Muscle of leg (tissue), 11 donors: ENCODE data around the gene TMEM253. TPM values are rescaled to one million over a fixed set of nuclear protein-coding genes. Genes with fewer than 3 reads are reported as not detected.

Source experiments
- DNase-seq: peaks from one replicate; pipeline ENCODE4 v3.0.0; 2013
- H3K27ac ChIP-seq: one replicate; pipeline ENCODE4 v1.5.1; 2013; ENCODE audit warnings: mild to moderate bottlenecking, low read length, control low read depth
- H3K27me3 ChIP-seq: one replicate; pipeline ENCODE4 v1.6.1; 2013; ENCODE audit warnings: low read length; ENCODE audit not compliant: control insufficient read depth, insufficient read depth
- H3K36me3 ChIP-seq: one replicate; pipeline ENCODE4 v1.6.1; 2013; ENCODE audit warnings: low read length; ENCODE audit not compliant: control insufficient read depth, insufficient read depth
- H3K4me1 ChIP-seq: one replicate; pipeline ENCODE4 v1.6.1; 2013; ENCODE audit warnings: low read length; ENCODE audit not compliant: control insufficient read depth, insufficient read depth
- H3K4me3 ChIP-seq: one replicate; pipeline ENCODE4 v1.5.1; 2013; ENCODE audit warnings: low read length, control low read depth
- H3K9me3 ChIP-seq: replicated peaks from 2 replicates; pipeline ENCODE4 v1.6.1; 2013; ENCODE audit warnings: low read depth, low read length; ENCODE audit not compliant: control insufficient read depth
- WGBS: methylation state at CpG from one replicate; pipeline ENCODE4 v1.1.5; 2013; ENCODE audit warnings: missing lambda C conversion rate; ENCODE audit not compliant: insufficient coverage; 5-methylcytosine and 5-hydroxymethylcytosine counted together
- polyA plus RNA-seq, 8 donors: library from polyadenylated mRNA; unstranded; fragments of 120-200 nt; gene quantifications; one replicate each; pipeline versions ENCODE4 v1.2.1 to v1.2.3, GENCODE V29; 2013; ENCODE audit warnings: inconsistent platforms in 1 of 8, low replicate concordance in 1 of 8; ENCODE audit not compliant: insufficient read length in 8 of 8, insufficient read depth in 1 of 8
- total RNA-seq: library from RNA; stranded (reverse); fragments of 120-200 nt; gene quantifications from one replicate; pipeline ENCODE4 v1.2.4, GENCODE V29; 2013

The TMEM253 gene
- total and polyA plus RNA-seq, 9 donors: 0.29 to 1.4 (median 0.65) TPM

DNA sequence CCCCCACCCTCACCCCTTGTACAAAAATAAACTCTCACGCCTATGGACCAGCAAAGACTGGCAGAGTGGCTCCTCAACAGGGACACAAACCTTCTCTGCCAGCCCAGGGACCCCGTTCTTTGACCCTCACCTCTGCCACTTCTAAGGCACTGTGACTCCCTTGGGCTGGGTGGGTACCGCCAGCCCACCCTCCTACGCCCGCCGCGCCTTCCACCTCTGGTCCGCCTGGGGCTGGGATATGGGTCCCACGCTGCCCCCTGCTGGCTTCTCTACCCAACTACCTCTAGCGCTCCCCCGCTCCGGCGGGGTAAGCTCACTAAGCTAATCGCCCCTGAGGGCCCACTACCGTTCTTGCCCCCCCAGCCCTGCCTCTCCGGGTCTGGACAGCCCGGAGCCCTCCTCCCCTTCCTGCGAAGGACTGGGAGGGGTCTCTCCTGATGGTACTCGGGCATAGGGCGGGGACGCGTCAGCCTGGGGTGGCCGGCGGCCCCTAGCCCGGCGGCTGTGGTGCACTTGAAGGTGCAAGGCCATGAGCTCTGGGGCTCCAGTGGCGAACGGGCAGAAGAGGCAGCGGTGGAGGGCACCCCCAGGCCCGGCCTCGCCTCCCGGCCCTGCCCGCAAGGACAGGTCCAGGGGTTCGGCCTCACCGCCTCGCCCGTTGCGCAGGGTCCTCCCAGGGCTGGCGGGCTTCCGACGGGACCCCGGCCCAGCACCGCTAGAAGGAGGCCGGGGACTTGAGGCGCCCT lies 10.5 kb upstream of the TMEM253 start:
- DNase-seq: no peak
- Histone ChIP-seq H3K9me3 (no peaks in the 10 kb centered on the region), H3K27ac (no peak overlapping the region), H3K36me3 (peaks cover 66% of the 10 kb centered on the region), H3K27me3 (no peaks in the 10 kb centered on the region), H3K4me3 (no peak overlapping the region), H3K4me1 (peaks cover 24% of the 10 kb centered on the region)
- WGBS: 83% methylated on average over 39 of the region's 45 CpGs

DNA sequence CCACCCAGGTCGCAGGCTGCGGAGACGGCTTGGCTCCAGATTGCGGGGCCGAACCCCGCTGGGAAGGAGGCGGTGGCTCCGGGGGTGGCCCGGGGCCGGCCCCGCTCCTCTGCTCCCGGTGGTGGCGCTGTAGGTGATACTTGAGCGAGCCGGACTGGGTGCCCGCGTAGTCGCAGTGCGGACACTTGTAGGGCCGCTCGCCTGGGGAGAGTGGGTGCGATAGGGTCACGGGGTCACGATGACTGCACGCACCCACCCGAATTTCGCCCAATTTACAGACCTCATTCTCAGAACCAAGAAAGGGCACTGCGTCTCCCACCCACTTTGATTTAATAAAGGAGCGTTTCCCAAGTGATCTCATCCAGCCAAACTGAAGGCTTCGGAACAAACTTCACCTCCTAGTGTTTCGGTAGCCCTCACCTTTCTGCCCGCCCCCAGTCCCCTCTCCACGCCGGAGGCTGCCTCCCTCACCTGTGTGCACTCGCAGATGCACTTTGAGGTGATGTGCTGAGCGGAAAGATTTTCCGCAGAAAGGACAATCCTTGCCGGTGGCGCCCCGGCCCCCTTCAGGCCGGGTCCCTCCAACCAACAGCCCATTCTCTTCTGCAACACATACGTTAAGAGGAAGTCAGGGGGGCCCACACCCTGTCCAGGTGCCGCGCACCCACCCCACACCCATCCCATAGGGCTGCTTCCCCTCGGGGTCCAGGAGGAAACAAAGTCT lies 9.8 kb upstream of the TMEM253 start:
- no peaks in the 10 kb centered on the region for H3K9me3 ChIP-seq
- H3K27ac ChIP-seq: no peak overlapping the region
- peaks cover 26% of the 10 kb centered on the region for H3K4me1 ChIP-seq
- peaks cover 60% of the 10 kb centered on the region for H3K36me3 ChIP-seq
- WGBS: 91% methylated on average over 35 of the region's 45 CpGs
- no peaks in the 10 kb centered on the region for H3K27me3 ChIP-seq
- no peak for DNase-seq
- H3K4me3 ChIP-seq: no peak overlapping the region

DNA sequence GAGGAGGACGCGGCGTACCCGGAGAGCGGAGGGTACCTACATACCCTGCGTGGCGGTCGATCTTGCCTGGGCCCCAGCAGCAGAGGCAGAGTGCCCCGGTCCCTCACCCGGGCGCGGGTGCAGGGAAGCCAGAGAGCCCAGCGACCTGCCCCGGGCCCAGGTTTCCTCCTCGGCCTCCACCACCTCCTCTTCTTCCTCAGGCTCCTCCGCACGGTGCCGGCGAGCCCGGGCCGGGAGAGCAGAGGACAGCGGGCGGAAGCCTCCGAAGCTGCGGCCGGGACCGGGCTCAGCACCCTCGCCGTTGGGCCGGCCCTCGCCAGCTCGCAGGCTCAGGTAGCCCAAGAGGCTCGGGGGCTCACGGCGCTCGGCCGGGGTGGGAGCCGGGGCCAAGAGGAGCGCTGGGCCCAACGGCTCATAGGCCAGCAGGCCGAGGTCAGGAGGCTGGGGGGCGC lies 9.0 kb upstream of the TMEM253 start:
- Histone ChIP-seq H3K27me3 (no peaks in the 10 kb centered on the region), H3K9me3 (no peaks in the 10 kb centered on the region), H3K4me1 (peaks cover 31% of the 10 kb centered on the region), H3K36me3 (peaks cover 54% of the 10 kb centered on the region), H3K27ac (no peak overlapping the region), H3K4me3 (no peak overlapping the region)
- 88% methylated on average over 35 of the region's 42 CpGs for WGBS
- no peak for DNase-seq

DNA sequence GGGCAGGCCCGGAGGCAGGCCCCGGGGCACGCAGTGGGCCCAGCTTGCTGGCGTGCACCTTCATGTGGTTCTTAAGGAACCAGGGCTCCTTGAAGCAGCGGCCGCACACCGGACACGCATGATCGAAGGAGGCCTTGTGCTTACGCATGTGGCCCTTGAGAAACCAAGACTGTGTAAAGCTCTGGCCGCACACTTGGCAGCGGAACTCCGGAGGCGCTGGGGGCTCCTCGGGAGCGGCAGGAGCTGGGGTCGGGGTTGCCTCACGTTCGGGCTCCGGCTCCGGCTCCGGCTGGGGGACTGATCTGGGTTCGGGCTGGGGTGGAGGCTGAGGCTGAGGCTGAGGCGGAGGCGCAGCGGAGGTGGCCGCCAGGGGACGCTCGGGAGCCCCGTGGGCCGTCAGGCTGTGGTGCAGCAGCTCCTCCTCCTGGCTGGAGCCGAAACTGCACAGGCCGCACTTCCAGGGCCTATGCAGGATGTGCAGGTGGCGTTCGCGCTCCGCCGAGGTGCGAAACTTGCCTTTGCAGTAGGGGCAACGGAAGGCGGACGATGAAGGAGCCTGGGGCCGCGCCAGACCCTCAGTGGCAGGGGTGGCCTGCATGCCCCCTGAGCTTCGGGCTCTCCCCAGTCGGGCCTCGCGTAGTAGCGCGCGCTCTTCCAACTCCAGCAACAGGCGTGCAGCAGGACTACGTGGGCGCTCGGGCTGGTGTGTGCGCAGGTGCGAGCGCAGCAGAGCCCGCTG lies 8.4 kb upstream of the TMEM253 start:
- Histone ChIP-seq H3K4me1 (peaks cover 33% of the 10 kb centered on the region), H3K27me3 (no peaks in the 10 kb centered on the region), H3K36me3 (peaks cover 48% of the 10 kb centered on the region), H3K9me3 (no peaks in the 10 kb centered on the region), H3K4me3 (no peak overlapping the region), H3K27ac (no peak overlapping the region)
- peak; percentile 77 for DNase-seq
- 37% methylated on average over 58 of the region's 59 CpGs for WGBS

DNA sequence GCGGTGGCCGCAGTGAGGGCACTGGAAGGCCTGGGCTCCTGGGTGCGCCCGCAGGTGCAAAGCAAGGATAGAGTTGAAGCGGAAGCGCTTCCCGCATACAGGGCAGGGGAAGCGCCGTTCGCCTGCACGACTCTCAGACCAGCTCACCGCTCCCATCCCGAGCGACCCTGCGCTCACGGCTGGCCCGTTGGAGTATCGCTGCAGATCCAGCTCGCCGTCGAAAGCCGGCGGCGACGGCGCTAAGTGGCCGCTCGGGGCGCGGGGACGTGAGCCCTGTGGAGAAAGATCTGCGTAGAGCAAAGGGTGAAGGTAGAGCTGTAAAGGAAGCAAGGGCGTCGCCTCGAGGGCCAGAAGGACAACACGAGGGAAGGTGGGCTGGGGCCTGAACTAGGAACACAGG lies 7.8 kb upstream of the TMEM253 start:
- H3K4me1 ChIP-seq: peaks cover 34% of the 10 kb centered on the region
- 64% methylated on average over 36 of the region's 36 CpGs for WGBS
- no peak overlapping the region for H3K4me3 ChIP-seq
- H3K27me3 ChIP-seq: no peaks in the 10 kb centered on the region
- peaks cover 42% of the 10 kb centered on the region for H3K36me3 ChIP-seq
- DNase-seq: no peak
- no peak overlapping the region for H3K27ac ChIP-seq
- H3K9me3 ChIP-seq: no peaks in the 10 kb centered on the region

DNA sequence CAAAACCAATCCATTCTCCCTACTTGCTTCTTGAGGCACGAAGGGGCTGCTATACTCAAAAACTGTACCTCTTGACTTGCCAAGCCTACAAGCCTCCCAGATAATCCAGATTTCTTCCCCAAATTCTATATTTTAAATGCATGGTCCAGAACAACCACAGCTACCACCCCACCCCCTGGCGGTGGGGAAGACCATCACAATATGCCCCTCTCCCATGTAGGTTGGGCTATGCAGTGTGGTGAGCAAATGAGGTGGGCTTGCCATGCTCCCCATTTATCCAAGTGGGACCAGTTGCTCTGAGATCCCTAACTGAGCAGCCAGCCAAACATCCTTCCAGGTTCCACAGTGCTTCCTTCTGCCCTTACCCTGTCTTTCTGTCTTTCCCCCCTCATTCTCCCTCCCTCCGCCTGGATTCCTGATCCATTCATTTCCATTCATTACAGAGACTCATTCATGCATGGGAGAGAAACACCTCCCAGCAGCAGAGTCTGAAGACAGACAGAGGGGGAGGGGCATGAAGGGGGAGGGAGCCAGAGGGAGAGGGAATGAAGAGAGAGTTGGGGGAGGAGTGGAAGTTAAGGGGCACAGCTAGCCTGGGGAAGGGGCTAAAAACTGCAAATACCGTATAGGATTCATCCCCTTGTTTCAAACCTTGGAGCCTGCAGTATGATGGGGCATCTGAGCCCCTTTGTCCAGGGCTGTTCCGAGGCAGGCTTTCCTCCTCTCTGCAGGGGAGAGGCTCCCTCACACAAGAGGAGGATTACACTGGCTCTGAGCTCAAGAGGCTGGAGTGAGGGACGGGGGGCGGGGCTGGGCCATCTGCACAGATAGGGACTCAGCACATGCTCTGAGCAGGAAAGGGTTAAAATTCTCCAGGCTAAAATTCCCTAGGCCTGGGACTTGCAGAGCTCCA lies 6.8 kb upstream of the TMEM253 start:
- Histone ChIP-seq H3K27ac (peak overlapping the region; percentile 29), H3K36me3 (peaks cover 32% of the 10 kb centered on the region), H3K4me3 (no peak overlapping the region), H3K4me1 (peaks cover 35% of the 10 kb centered on the region), H3K9me3 (no peaks in the 10 kb centered on the region), H3K27me3 (no peaks in the 10 kb centered on the region)
- WGBS: 50% methylated on average over 1 of the region's 7 CpGs
- peak; percentile 66 for DNase-seq

DNA sequence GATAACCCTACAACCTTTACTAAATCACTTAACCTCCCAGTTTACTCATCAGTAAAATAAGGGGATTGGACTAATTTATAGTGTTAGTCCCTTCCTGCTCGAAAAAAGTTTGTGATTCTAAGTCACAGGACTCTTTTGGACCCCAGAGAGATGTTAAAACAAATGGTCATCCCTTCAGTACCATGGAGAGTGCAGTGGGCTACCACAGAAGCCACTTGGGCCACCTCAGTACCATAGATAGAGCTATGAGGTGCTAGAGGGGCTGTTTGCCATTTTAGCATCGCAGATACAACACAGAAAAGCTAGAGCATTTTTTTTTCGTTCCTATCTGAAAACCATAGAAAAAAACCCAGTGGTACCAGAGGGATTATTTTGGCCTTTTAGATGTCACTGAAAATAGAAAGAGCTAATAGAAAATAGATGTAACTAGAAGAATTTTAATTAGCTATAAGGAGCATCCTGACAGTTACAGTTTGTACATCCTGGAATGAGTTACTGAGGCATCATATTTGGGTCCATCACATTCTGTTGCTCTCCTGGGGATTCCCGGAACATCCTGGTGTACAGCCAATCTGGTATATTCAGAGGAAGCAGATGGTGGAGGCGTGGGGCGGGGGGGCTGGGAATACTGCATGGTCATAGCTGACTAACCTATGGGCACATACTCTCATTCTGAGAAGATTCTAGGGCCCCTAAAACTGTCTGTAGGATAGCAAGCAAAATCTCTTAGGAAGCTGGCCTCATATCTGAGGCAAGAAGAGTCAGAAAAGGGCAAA lies 5.2 kb upstream of the TMEM253 start:
- Histone ChIP-seq H3K9me3 (no peaks in the 10 kb centered on the region), H3K4me1 (peaks cover 46% of the 10 kb centered on the region), H3K27ac (peak overlapping the region; percentile 20), H3K27me3 (no peaks in the 10 kb centered on the region), H3K4me3 (no peak overlapping the region), H3K36me3 (peaks cover 18% of the 10 kb centered on the region)
- WGBS: 58% methylated on average over 3 of the region's 6 CpGs
- DNase-seq: no peak

DNA sequence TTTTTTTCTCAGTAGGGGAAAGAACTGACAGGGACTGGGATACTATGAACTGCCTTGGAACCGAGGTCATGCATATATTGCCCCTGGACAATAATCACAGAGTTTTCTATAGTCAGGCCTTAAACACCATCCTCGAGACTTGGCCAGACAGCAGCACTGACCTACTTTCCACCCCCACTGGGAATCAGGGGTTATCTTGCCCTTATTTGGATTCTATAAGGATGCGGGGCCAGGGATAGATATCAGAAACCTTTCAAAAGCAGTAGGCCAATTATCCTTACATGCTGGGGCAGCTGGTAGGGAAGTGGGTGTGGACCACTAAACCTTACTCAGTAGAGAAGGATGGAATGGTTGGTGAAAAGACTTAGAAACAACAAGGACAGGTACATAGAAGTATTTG lies 4.4 kb upstream of the TMEM253 start:
- H3K4me3 ChIP-seq: no peak overlapping the region
- H3K9me3 ChIP-seq: no peaks in the 10 kb centered on the region
- DNase-seq: no peak
- peak overlapping the region; percentile 20 for H3K27ac ChIP-seq
- no peaks in the 10 kb centered on the region for H3K27me3 ChIP-seq
- WGBS: no CpG with 5 or more reads among the region's 3 CpGs
- peaks cover 46% of the 10 kb centered on the region for H3K4me1 ChIP-seq
- H3K36me3 ChIP-seq: peaks cover 12% of the 10 kb centered on the region

DNA sequence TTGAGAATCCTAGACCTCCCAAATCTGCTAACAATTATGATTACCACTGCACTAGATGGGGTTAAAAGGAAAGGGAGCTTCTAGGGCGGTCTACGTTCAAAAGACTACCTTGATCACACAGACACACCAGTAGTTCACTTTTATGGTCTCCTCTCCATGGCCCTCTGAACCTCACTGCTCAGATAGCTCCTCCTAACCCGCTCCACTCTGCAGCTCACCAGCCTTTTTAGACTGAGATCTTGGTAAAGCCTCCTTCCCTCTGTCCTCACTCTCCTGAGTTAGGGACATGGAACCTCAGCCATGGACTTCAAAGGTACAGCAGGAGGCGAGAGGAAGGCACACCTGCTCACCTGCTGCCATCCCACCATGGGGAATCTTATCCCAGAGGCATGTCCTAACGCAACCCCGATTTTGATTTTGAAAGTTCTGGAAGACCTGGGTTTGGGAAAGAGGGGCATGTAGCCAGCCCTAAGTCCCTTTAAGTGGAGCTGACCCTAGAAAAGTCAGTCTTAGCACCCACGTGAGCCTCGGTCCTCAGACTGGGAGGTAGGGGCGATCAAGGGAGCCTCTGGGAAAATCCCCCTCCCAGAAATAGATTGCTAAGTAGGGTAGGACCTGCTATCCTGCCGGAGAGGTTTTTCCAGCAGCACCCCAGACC lies 3.8 kb upstream of the TMEM253 start:
- Histone ChIP-seq H3K27ac (peak overlapping the region; percentile 77), H3K27me3 (no peaks in the 10 kb centered on the region), H3K4me1 (peaks cover 46% of the 10 kb centered on the region), H3K9me3 (no peaks in the 10 kb centered on the region), H3K4me3 (peak overlapping the region; percentile 25), H3K36me3 (peaks cover 7% of the 10 kb centered on the region)
- 34% methylated on average over 4 of the region's 10 CpGs for WGBS
- no peak for DNase-seq
